ENCODE data around the gene SSR1. TPM values are rescaled to one million over a fixed set of nuclear protein-coding genes. Genes with fewer than 3 reads are reported as not detected.
A peak's percentile ranks its signal among the peaks of the same experiment; 100 is the strongest.

The SSR1 gene
- total RNA-seq, 1 donor from 2014 or later, result 289 TPM

- H4K20me1 ChIP-seq (ENCODE audit: insufficient read depth, low read length), result peaks cover 54% of the 10 kb centered on the region
- FAIRE-seq, result no peak
These were observed 75.3 kb downstream of the SSR1 start for GRCh38 chr6:7237653-7238188.

GRCh38 chr6:7236306-7237209, 76.4 kb downstream of the SSR1 start:
- no peak overlapping the region for H3K9ac ChIP-seq (ENCODE audit: low read length)
- H3K79me2 ChIP-seq (ENCODE audit: insufficient read depth, low read length), result peaks cover 42% of the 10 kb centered on the region
- Mint-ChIP-seq H3K9me3 (ENCODE audit: unreplicated experiment) (no peaks in the 10 kb centered on the region), H3K4me1 (ENCODE audit: low read depth, unreplicated experiment) (peaks cover 8% of the 10 kb centered on the region), H3K36me3 (ENCODE audit: low read depth, unreplicated experiment) (peaks cover 26% of the 10 kb centered on the region), H3K4me3 (ENCODE audit: unreplicated experiment) (no peak overlapping the region), H3K27me3 (ENCODE audit: low read depth, unreplicated experiment) (no peaks in the 10 kb centered on the region), H3K27ac (ENCODE audit: unreplicated experiment) (no peak overlapping the region)
- no peak overlapping the region for H3K4me3 ChIP-seq (ENCODE audit: insufficient read depth, low read depth, low read length)
- no peak for TF ChIP-seq EZH2 (IDR thresholded peaks at IDR 0.05; ENCODE audit: insufficient read depth, low read length)
- TF ChIP-seq, protein P1, sequence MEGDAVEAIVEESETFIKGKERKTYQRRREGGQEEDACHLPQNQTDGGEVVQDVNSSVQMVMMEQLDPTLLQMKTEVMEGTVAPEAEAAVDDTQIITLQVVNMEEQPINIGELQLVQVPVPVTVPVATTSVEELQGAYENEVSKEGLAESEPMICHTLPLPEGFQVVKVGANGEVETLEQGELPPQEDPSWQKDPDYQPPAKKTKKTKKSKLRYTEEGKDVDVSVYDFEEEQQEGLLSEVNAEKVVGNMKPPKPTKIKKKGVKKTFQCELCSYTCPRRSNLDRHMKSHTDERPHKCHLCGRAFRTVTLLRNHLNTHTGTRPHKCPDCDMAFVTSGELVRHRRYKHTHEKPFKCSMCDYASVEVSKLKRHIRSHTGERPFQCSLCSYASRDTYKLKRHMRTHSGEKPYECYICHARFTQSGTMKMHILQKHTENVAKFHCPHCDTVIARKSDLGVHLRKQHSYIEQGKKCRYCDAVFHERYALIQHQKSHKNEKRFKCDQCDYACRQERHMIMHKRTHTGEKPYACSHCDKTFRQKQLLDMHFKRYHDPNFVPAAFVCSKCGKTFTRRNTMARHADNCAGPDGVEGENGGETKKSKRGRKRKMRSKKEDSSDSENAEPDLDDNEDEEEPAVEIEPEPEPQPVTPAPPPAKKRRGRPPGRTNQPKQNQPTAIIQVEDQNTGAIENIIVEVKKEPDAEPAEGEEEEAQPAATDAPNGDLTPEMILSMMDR (IDR thresholded peaks at IDR 0.05; ENCODE audit: insufficient read depth, low read depth, low read length), result no peak
- H3K36me3 ChIP-seq (ENCODE audit: insufficient read depth, low read length), result peaks cover 13% of the 10 kb centered on the region
- no peaks in the 10 kb centered on the region for H3K9me3 ChIP-seq (ENCODE audit: insufficient read depth, low read depth, low read length)
- peaks cover 59% of the 10 kb centered on the region for H4K20me1 ChIP-seq (ENCODE audit: insufficient read depth, low read length)
- H3K4me2 ChIP-seq (ENCODE audit: low read length), result no peak overlapping the region
- no peak for DNase-seq (ENCODE audit: low read depth)
- no peak for FAIRE-seq
- H3K4me1 ChIP-seq (ENCODE audit: insufficient read depth, low read length), result peaks cover 3% of the 10 kb centered on the region
- H2AFZ ChIP-seq (ENCODE audit: low read depth, low read length), result no peak overlapping the region
- H3K27ac ChIP-seq (ENCODE audit: low read depth, low read length), result no peak overlapping the region
- H3K27me3 ChIP-seq (ENCODE audit: insufficient read depth, low read length), result no peaks in the 10 kb centered on the region

More at GRCh38 chr6:7237653-7238188, 75.3 kb downstream of the SSR1 start:
- Histone ChIP-seq H3K36me3 (ENCODE audit: insufficient read depth, low read length) (peaks cover 8% of the 10 kb centered on the region), H3K4me3 (ENCODE audit: insufficient read depth, low read depth, low read length) (no peak overlapping the region), H3K27ac (ENCODE audit: low read depth, low read length) (no peak overlapping the region), H3K79me2 (ENCODE audit: insufficient read depth, low read length) (peaks cover 33% of the 10 kb centered on the region), H2AFZ (ENCODE audit: low read depth, low read length) (no peak overlapping the region), H3K9me3 (ENCODE audit: insufficient read depth, low read depth, low read length) (no peaks in the 10 kb centered on the region), H3K4me2 (ENCODE audit: low read length) (no peak overlapping the region), H3K4me1 (ENCODE audit: insufficient read depth, low read length) (peaks cover 13% of the 10 kb centered on the region), H3K27me3 (ENCODE audit: insufficient read depth, low read length) (no peaks in the 10 kb centered on the region), H3K9ac (ENCODE audit: low read length) (no peak overlapping the region)
- peaks cover 17% of the 10 kb centered on the region for H3K4me1 Mint-ChIP-seq (ENCODE audit: low read depth, unreplicated experiment)
- no peak for DNase-seq (ENCODE audit: low read depth)
- H3K27me3 Mint-ChIP-seq (ENCODE audit: low read depth, unreplicated experiment), result no peaks in the 10 kb centered on the region
- no peak for TF ChIP-seq EZH2 (IDR thresholded peaks at IDR 0.05; ENCODE audit: insufficient read depth, low read length)
- TF ChIP-seq, protein P1 (IDR thresholded peaks at IDR 0.05; ENCODE audit: insufficient read depth, low read depth, low read length), result no peak
- H3K9me3 Mint-ChIP-seq (ENCODE audit: unreplicated experiment), result no peaks in the 10 kb centered on the region
- H3K36me3 Mint-ChIP-seq (ENCODE audit: low read depth, unreplicated experiment), result peaks cover 28% of the 10 kb centered on the region
- H3K27ac Mint-ChIP-seq (ENCODE audit: unreplicated experiment), result peak overlapping the region; percentile 43
- no peak overlapping the region for H3K4me3 Mint-ChIP-seq (ENCODE audit: unreplicated experiment)

All from astrocyte (in vitro differentiated cells and primary cell).